NCI-H345 treated with DMSO at 0.1 percent for 48 hours (cell line): ENCODE data around the gene ZNF503.

Source experiments
- DNase-seq: peaks from one replicate; lab custom pipeline; 2025; ENCODE audit not compliant: unreplicated experiment; lab: John Stamatoyannopoulos, UW

The ZNF503 gene

GRCh38 chr10:75358132-75358531 is 43.4 kb downstream of the ZNF503 start:
- no peak for DNase-seq

GRCh38 chr10:75357500-75357899 is 44.1 kb downstream of the ZNF503 start:
- DNase-seq = no peak

- DNase-seq = no peak
Measured at GRCh38 chr10:75356484-75356883, 45.1 kb downstream of the ZNF503 start.

GRCh38 chr10:75355706-75356105 is 45.9 kb downstream of the ZNF503 start:
- no peak for DNase-seq

GRCh38 chr10:75353183-75353582 is 48.4 kb downstream of the ZNF503 start:
- DNase-seq = no peak

GRCh38 chr10:75352650-75353049 is 48.9 kb downstream of the ZNF503 start:
- no peak for DNase-seq

- DNase-seq = no peak
Measured at GRCh38 chr10:75351637-75352036, 49.9 kb downstream of the ZNF503 start.

- DNase-seq = no peak
Measured at GRCh38 chr10:75350791-75351190, 50.8 kb downstream of the ZNF503 start.
